GM23338 (cell line): Measurements from ENCODE around the gene NEK10. TPM values are rescaled to one million over a fixed set of nuclear protein-coding genes. Genes with fewer than 3 reads are reported as not detected.

Experiments used
- ATAC-seq: fragments of 200-7000 bp; cut with Tn5 transposase; 3 replicates; pipeline ENCODE4 v1.9.1; 2020
- DNase-seq: peaks from one replicate; pipeline ENCODE4 v3.0.0-alpha.2; 2015; ENCODE audit warnings: low spot score
- H2AFZ ChIP-seq: fragments of 200-600 bp; sonication (generic); 2 replicates; pipeline ENCODE4 v1.8.0; 2016; ENCODE audit warnings: antibody characterized with exemption, mild to moderate bottlenecking, moderate library complexity
- H3F3A ChIP-seq: fragments of 200-600 bp; sonication (generic); replicated peaks from 2 replicates; pipeline ENCODE4 v1.8.0; 2017; ENCODE audit warnings: antibody characterized with exemption, mixed run types, low read depth
- H3K27ac ChIP-seq: fragments of 200-600 bp; sonication (generic); 2 replicates; pipeline ENCODE4 v1.6.1; 2016; ENCODE audit warnings: low read depth
- H3K27me3 ChIP-seq: fragments of 200-600 bp; sonication (generic); 2 replicates; pipeline ENCODE4 v1.8.0; 2016; ENCODE audit warnings: mild to moderate bottlenecking, mixed run types, moderate library complexity; ENCODE audit not compliant: insufficient read depth
- H3K36me3 ChIP-seq: fragments of 200-600 bp; sonication (generic); 2 replicates; pipeline ENCODE4 v1.8.0; 2016; ENCODE audit warnings: mild to moderate bottlenecking; ENCODE audit not compliant: insufficient read depth
- H3K4me1 ChIP-seq: fragments of 200-600 bp; sonication (generic); 2 replicates; pipeline ENCODE4 v1.8.0; 2016; ENCODE audit warnings: mild to moderate bottlenecking, moderate library complexity; ENCODE audit not compliant: insufficient read depth
- H3K4me2 ChIP-seq: fragments of 200-600 bp; sonication (generic); 2 replicates; pipeline ENCODE4 v1.7.1; 2017; ENCODE audit warnings: mixed run types
- H3K4me3 ChIP-seq: fragments of 200-600 bp; sonication (generic); 2 replicates; pipeline ENCODE4 v1.6.1; 2016; ENCODE audit warnings: mixed run types
- H3K79me2 ChIP-seq: fragments of 200-600 bp; sonication (generic); replicated peaks from 2 replicates; pipeline ENCODE4 v1.8.0; 2017; ENCODE audit warnings: mild to moderate bottlenecking; ENCODE audit not compliant: insufficient read depth
- H3K9me2 ChIP-seq: fragments of 200-600 bp; sonication (generic); 2 replicates; pipeline ENCODE4 v1.8.0; 2017; ENCODE audit not compliant: insufficient read depth
- H4K20me1 ChIP-seq: fragments of 200-600 bp; sonication (generic); replicated peaks from 2 replicates; pipeline ENCODE4 v1.8.0; 2017; ENCODE audit warnings: mild to moderate bottlenecking; ENCODE audit not compliant: insufficient read depth
- H3K27ac Mint-ChIP-seq: 2 replicates; pipeline ENCODE4 v1.8.0; 2020; ENCODE audit warnings: inconsistent platforms, mild to moderate bottlenecking, moderate library complexity, mixed read lengths
- H3K27me3 Mint-ChIP-seq: 3 replicates; pipeline ENCODE4 v1.8.0; 2022; ENCODE audit warnings: low read depth, mild to moderate bottlenecking, moderate library complexity, mixed read lengths, inconsistent platforms; ENCODE audit not compliant: insufficient read depth, poor library complexity
- H3K36me3 Mint-ChIP-seq: 3 replicates; pipeline ENCODE4 v1.8.0; 2021; ENCODE audit warnings: low read depth, mild to moderate bottlenecking, inconsistent platforms, moderate library complexity, mixed read lengths
- H3K4me1 Mint-ChIP-seq: 3 replicates; pipeline ENCODE4 v1.8.0; 2020; ENCODE audit warnings: mild to moderate bottlenecking, inconsistent platforms, mixed read lengths
- H3K4me3 Mint-ChIP-seq: 3 replicates; pipeline ENCODE4 v1.8.0; 2021; ENCODE audit warnings: moderate library complexity, mild to moderate bottlenecking, inconsistent platforms, mixed read lengths
- H3K9me3 Mint-ChIP-seq: 3 replicates; pipeline ENCODE4 v1.8.0; 2020; ENCODE audit warnings: moderate library complexity, mild to moderate bottlenecking, inconsistent platforms, mixed read lengths
- CREB1 ChIP-seq: fragments of 250-450 bp; sonication (Bioruptor Pico); IDR thresholded peaks from 2 replicates; pipeline ENCODE4 v1.5.0; 2020; ENCODE audit warnings: low read depth, mild to moderate bottlenecking, moderate library complexity
- EZH2 ChIP-seq: fragments of 200-600 bp; sonication (generic); IDR thresholded peaks from one replicate; pipeline ENCODE4 v1.8.0; 2017; ENCODE audit warnings: antibody characterized with exemption, mild to moderate bottlenecking, low read depth; ENCODE audit not compliant: unreplicated experiment
- EZH2phosphoT487 ChIP-seq: fragments of 200-600 bp; sonication (generic); IDR thresholded peaks from one replicate; pipeline ENCODE4 v1.8.1; 2018; ENCODE audit warnings: antibody characterized with exemption; ENCODE audit not compliant: unreplicated experiment
- JUNB ChIP-seq: IDR thresholded peaks from one replicate; pipeline ENCODE4 v1.6.1; 2016; ENCODE audit warnings: antibody characterized with exemption; ENCODE audit not compliant: unreplicated experiment
- POLR2AphosphoS5 ChIP-seq: IDR thresholded peaks from 2 replicates; pipeline ENCODE4 v1.6.1; 2016; ENCODE audit warnings: antibody characterized with exemption, low read depth
- STAT1 ChIP-seq: IDR thresholded peaks from one replicate; pipeline ENCODE4 v1.6.1; 2016; ENCODE audit warnings: antibody characterized with exemption; ENCODE audit not compliant: unreplicated experiment
- polyA plus RNA-seq: library from polyadenylated mRNA; unstranded; fragments of >200 nt; fragmentation: Nextera tagmentation; extraction: Ambion mirVana; gene quantifications from 2 replicates; pipeline ENCODE4 v1.2.1, GENCODE V29; 2016
- total RNA-seq: library from RNA; depleted of rRNA; stranded (reverse); fragments of >200 nt; shearing (Covaris generic); gene quantifications from 2 replicates; pipeline ENCODE4 v1.2.3, GENCODE V29; 2014
- TF ChIP-seq, protein P1 (sequence below): fragments of 250-450 bp; sonication (Bioruptor Pico); IDR thresholded peaks from 2 replicates; pipeline ENCODE4 v1.5.0; 2020; ENCODE audit warnings: mild to moderate bottlenecking, moderate library complexity
- TF ChIP-seq, protein P2 (sequence below): IDR thresholded peaks from 2 replicates; pipeline ENCODE4 v1.6.1; 2016; ENCODE audit warnings: antibody characterized with exemption
- TF ChIP-seq, protein P3 (sequence below): IDR thresholded peaks from one replicate; pipeline ENCODE4 v1.6.1; 2018; ENCODE audit warnings: antibody characterized with exemption; ENCODE audit not compliant: unreplicated experiment

The NEK10 gene
- total and polyA plus RNA-seq, 2 experiments from 2014 or later = 0.55 to 2.0 TPM

DNA sequence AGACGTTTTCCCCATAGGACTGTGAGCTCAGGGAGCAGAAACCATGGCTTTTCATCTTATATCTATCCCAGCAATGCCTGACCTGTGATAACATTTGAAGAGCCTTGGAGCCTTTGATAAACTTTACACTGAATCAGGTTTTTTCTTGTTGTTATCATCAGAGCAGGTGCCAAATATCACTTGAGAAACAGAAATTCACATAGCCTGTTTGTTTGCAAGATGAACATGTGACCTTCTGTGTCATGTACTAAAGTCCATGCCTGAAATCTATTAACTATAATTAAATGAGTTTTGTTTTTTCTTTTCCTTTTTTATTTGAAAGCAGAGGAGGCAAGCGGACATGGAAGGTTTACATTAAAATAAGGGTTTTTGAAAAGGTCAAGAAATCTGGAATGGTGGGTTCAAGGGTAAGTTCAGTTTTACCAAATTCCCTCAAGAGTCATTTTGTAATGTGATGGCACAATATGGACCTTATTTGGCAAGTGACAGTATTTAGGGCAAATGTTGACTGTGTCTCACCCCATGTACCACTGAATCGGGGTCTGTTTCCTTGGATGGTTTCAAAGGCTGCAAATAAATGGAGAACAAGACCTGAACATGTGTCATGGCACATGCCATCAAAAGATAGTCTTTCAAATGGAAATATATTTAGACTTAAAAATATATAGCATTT is 90.7 kb downstream of the NEK10 start (continued):
- TF ChIP-seq, protein P1, sequence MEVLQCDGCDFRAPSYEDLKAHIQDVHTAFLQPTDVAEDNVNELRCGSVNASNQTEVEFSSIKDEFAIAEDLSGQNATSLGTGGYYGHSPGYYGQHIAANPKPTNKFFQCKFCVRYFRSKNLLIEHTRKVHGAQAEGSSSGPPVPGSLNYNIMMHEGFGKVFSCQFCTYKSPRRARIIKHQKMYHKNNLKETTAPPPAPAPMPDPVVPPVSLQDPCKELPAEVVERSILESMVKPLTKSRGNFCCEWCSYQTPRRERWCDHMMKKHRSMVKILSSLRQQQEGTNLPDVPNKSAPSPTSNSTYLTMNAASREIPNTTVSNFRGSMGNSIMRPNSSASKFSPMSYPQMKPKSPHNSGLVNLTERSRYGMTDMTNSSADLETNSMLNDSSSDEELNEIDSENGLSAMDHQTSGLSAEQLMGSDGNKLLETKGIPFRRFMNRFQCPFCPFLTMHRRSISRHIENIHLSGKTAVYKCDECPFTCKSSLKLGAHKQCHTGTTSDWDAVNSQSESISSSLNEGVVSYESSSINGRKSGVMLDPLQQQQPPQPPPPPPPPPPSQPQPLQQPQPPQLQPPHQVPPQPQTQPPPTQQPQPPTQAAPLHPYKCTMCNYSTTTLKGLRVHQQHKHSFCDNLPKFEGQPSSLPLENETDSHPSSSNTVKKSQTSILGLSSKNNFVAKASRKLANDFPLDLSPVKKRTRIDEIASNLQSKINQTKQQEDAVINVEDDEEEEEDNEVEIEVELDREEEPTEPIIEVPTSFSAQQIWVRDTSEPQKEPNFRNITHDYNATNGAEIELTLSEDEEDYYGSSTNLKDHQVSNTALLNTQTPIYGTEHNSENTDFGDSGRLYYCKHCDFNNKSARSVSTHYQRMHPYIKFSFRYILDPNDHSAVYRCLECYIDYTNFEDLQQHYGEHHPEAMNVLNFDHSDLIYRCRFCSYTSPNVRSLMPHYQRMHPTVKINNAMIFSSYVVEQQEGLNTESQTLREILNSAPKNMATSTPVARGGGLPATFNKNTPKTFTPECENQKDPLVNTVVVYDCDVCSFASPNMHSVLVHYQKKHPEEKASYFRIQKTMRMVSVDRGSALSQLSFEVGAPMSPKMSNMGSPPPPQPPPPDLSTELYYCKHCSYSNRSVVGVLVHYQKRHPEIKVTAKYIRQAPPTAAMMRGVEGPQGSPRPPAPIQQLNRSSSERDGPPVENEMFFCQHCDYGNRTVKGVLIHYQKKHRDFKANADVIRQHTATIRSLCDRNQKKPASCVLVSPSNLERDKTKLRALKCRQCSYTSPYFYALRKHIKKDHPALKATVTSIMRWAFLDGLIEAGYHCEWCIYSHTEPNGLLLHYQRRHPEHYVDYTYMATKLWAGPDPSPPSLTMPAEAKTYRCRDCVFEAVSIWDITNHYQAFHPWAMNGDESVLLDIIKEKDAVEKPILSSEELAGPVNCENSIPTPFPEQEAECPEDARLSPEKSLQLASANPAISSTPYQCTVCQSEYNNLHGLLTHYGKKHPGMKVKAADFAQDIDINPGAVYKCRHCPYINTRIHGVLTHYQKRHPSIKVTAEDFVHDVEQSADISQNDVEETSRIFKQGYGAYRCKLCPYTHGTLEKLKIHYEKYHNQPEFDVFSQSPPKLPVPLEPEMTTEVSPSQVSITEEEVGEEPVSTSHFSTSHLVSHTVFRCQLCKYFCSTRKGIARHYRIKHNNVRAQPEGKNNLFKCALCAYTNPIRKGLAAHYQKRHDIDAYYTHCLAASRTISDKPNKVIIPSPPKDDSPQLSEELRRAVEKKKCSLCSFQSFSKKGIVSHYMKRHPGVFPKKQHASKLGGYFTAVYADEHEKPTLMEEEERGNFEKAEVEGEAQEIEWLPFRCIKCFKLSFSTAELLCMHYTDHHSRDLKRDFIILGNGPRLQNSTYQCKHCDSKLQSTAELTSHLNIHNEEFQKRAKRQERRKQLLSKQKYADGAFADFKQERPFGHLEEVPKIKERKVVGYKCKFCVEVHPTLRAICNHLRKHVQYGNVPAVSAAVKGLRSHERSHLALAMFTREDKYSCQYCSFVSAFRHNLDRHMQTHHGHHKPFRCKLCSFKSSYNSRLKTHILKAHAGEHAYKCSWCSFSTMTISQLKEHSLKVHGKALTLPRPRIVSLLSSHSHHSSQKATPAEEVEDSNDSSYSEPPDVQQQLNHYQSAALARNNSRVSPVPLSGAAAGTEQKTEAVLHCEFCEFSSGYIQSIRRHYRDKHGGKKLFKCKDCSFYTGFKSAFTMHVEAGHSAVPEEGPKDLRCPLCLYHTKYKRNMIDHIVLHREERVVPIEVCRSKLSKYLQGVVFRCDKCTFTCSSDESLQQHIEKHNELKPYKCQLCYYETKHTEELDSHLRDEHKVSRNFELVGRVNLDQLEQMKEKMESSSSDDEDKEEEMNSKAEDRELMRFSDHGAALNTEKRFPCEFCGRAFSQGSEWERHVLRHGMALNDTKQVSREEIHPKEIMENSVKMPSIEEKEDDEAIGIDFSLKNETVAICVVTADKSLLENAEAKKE (CRISPR knock-in tag) = no peak
- TF ChIP-seq EZH2 (no peak), EZH2phosphoT487 (no peak)

DNA sequence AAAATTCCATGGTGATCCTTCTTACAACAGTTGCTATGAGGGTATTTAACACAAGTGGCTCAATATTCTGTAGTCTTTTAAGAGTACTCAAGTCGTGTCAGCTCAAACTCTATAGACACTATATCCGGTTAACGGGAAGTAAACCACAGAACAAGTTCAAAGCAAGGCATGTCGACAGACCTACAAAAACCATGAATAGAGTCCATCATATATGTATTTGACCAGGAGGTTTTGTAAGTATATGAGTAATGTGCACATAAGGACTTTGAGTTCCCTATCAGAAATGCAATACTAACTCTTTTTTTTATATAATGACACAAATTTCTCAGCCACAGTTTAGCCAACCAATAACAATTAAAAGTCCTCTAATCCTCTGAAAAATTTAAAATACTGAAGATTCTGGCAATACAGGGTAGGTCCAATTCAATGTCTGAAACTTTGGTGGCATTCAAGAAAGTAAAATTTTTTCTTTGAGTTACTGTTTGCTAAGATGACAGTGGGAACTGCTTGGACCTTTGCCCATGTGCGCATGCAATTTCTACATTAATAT is 93.7 kb downstream of the NEK10 start:
- no peaks in the 10 kb centered on the region for H3K36me3 Mint-ChIP-seq
- Histone ChIP-seq H3K36me3 (no peaks in the 10 kb centered on the region), H3K4me3 (no peak overlapping the region), H2AFZ (no peak overlapping the region), H3K4me1 (no peaks in the 10 kb centered on the region), H3K79me2 (no peaks in the 10 kb centered on the region), H3F3A (no peaks in the 10 kb centered on the region), H4K20me1 (no peaks in the 10 kb centered on the region), H3K27me3 (no peaks in the 10 kb centered on the region), H3K9me2 (peaks cover 4% of the 10 kb centered on the region; the same call in 1 of the 2 replicates), H3K4me2 (no peak overlapping the region), H3K27ac (no peak overlapping the region)
- H3K4me3 Mint-ChIP-seq = no peak overlapping the region
- H3K4me1 Mint-ChIP-seq = no peaks in the 10 kb centered on the region
- ATAC-seq (no peak), DNase-seq (no peak)
- H3K27me3 Mint-ChIP-seq = no peaks in the 10 kb centered on the region
- H3K9me3 Mint-ChIP-seq = peaks cover 1% of the 10 kb centered on the region; the same call in 1 of the 3 replicates
- H3K27ac Mint-ChIP-seq = no peak overlapping the region
- TF ChIP-seq EZH2 (no peak), JUNB (no peak), POLR2AphosphoS5 (no peak), CREB1 (CRISPR knock-in tag) (no peak), STAT1 (no peak), EZH2phosphoT487 (no peak)
- TF ChIP-seq, protein P2, sequence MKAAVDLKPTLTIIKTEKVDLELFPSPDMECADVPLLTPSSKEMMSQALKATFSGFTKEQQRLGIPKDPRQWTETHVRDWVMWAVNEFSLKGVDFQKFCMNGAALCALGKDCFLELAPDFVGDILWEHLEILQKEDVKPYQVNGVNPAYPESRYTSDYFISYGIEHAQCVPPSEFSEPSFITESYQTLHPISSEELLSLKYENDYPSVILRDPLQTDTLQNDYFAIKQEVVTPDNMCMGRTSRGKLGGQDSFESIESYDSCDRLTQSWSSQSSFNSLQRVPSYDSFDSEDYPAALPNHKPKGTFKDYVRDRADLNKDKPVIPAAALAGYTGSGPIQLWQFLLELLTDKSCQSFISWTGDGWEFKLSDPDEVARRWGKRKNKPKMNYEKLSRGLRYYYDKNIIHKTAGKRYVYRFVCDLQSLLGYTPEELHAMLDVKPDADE = no peak
- TF ChIP-seq, protein P3, sequence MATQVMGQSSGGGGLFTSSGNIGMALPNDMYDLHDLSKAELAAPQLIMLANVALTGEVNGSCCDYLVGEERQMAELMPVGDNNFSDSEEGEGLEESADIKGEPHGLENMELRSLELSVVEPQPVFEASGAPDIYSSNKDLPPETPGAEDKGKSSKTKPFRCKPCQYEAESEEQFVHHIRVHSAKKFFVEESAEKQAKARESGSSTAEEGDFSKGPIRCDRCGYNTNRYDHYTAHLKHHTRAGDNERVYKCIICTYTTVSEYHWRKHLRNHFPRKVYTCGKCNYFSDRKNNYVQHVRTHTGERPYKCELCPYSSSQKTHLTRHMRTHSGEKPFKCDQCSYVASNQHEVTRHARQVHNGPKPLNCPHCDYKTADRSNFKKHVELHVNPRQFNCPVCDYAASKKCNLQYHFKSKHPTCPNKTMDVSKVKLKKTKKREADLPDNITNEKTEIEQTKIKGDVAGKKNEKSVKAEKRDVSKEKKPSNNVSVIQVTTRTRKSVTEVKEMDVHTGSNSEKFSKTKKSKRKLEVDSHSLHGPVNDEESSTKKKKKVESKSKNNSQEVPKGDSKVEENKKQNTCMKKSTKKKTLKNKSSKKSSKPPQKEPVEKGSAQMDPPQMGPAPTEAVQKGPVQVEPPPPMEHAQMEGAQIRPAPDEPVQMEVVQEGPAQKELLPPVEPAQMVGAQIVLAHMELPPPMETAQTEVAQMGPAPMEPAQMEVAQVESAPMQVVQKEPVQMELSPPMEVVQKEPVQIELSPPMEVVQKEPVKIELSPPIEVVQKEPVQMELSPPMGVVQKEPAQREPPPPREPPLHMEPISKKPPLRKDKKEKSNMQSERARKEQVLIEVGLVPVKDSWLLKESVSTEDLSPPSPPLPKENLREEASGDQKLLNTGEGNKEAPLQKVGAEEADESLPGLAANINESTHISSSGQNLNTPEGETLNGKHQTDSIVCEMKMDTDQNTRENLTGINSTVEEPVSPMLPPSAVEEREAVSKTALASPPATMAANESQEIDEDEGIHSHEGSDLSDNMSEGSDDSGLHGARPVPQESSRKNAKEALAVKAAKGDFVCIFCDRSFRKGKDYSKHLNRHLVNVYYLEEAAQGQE = no peak
